Mesangial cell (primary cell): Measurements from ENCODE around the gene TPBG. TPM values are rescaled to one million over a fixed set of nuclear protein-coding genes. Genes with fewer than 3 reads are reported as not detected.

Source experiments
- total RNA-seq: library from RNA; depleted of rRNA; stranded (reverse); fragments of >200 nt; gene quantifications from 2 replicates; pipeline ENCODE4 v1.2.3, GENCODE V29; 2015

TPBG gene
- 37.8 and 51.3 TPM in 2 replicates for total RNA-seq

GRCh38 chr6:82363428-82364086 is at the start of gene TPBG:
Gene TPBG, plus strand, starts transcription at chr6:82363817. Its CDS starts 1,145 bp downstream, at chr6:82364962.

Other genes starting within 250 kb of the TPBG start
- 20.8 and 21.5 TPM in 2 replicates for gene IBTK, start 116.1 kb upstream of the TPBG start, total RNA-seq